Astrocyte (in vitro differentiated cells and primary cell): ENCODE data around the gene LRRTM4. TPM values are rescaled to one million over a fixed set of nuclear protein-coding genes. Genes with fewer than 3 reads are reported as not detected.

Source experiments
- DNase-seq: peaks from one replicate; pipeline ENCODE4 v3.0.0-alpha.2; 2010; ENCODE audit warnings: low read depth
- FAIRE-seq: peaks from 2 replicates; lab custom pipeline; 2011; peaks lifted over from hg19 to GRCh38; lab: Jason Lieb, UNC
- H2AFZ ChIP-seq: 2 replicates; pipeline ENCODE4 v1.6.0; 2012; ENCODE audit warnings: low read depth, low read length, inconsistent platforms
- H3K27ac ChIP-seq: 2 replicates; pipeline ENCODE4 v1.5.1; 2011; ENCODE audit warnings: low read depth, low read length, inconsistent platforms
- H3K27me3 ChIP-seq: 2 replicates; pipeline ENCODE4 v1.6.0; 2011; ENCODE audit warnings: low read length, inconsistent platforms; ENCODE audit not compliant: insufficient read depth
- H3K36me3 ChIP-seq: 2 replicates; pipeline ENCODE4 v1.5.1; 2011; ENCODE audit warnings: low read length, inconsistent platforms; ENCODE audit not compliant: insufficient read depth
- H3K4me1 ChIP-seq: 2 replicates; pipeline ENCODE4 v1.5.1; 2011; ENCODE audit warnings: low read length, inconsistent platforms; ENCODE audit not compliant: insufficient read depth
- H3K4me2 ChIP-seq: 2 replicates; pipeline ENCODE4 v1.6.0; 2012; ENCODE audit warnings: low read length, inconsistent platforms
- H3K4me3 ChIP-seq: 2 replicates; pipeline ENCODE4 v1.5.1; 2011; ENCODE audit warnings: low read depth, mild to moderate bottlenecking, low read length, inconsistent platforms; ENCODE audit not compliant: insufficient read depth
- H3K79me2 ChIP-seq: 2 replicates; pipeline ENCODE4 v1.6.0; 2012; ENCODE audit warnings: mild to moderate bottlenecking, low read length, inconsistent platforms; ENCODE audit not compliant: insufficient read depth
- H3K9ac ChIP-seq: 2 replicates; pipeline ENCODE4 v1.6.0; 2012; ENCODE audit warnings: mild to moderate bottlenecking, low read length, inconsistent platforms
- H3K9me3 ChIP-seq: 2 replicates; pipeline ENCODE4 v1.5.1; 2012; ENCODE audit warnings: low read depth, mild to moderate bottlenecking, low read length, inconsistent platforms; ENCODE audit not compliant: insufficient read depth
- H4K20me1 ChIP-seq: 2 replicates; pipeline ENCODE4 v1.6.0; 2012; ENCODE audit warnings: low read length, inconsistent platforms; ENCODE audit not compliant: insufficient read depth
- H3K27ac Mint-ChIP-seq: one replicate; pipeline ENCODE4 v1.8.0; 2021; ENCODE audit warnings: mild to moderate bottlenecking, mixed read lengths; ENCODE audit not compliant: unreplicated experiment
- H3K27me3 Mint-ChIP-seq: one replicate; pipeline ENCODE4 v1.8.0; 2021; ENCODE audit warnings: low read depth, mixed read lengths; ENCODE audit not compliant: unreplicated experiment
- H3K36me3 Mint-ChIP-seq: one replicate; pipeline ENCODE4 v1.8.0; 2021; ENCODE audit warnings: low read depth, mixed read lengths; ENCODE audit not compliant: unreplicated experiment
- H3K4me1 Mint-ChIP-seq: one replicate; pipeline ENCODE4 v1.8.0; 2021; ENCODE audit warnings: low read depth, mixed read lengths; ENCODE audit not compliant: unreplicated experiment
- H3K4me3 Mint-ChIP-seq: one replicate; pipeline ENCODE4 v1.8.0; 2021; ENCODE audit warnings: mild to moderate bottlenecking, moderate library complexity, mixed read lengths; ENCODE audit not compliant: unreplicated experiment
- H3K9me3 Mint-ChIP-seq: one replicate; pipeline ENCODE4 v1.8.0; 2021; ENCODE audit warnings: mild to moderate bottlenecking, mixed read lengths; ENCODE audit not compliant: unreplicated experiment
- CTCF ChIP-seq: IDR thresholded peaks from 2 replicates; pipeline ENCODE4 v1.5.1; 2011; ENCODE audit warnings: low read depth, mild to moderate bottlenecking, inconsistent platforms, low read length, moderate library complexity; ENCODE audit not compliant: insufficient read depth
- EZH2 ChIP-seq: IDR thresholded peaks from 2 replicates; pipeline ENCODE4 v1.6.1; 2012; ENCODE audit warnings: mild to moderate bottlenecking, low read length, inconsistent platforms; ENCODE audit not compliant: insufficient read depth
- total RNA-seq: library from RNA; stranded (reverse); gene quantifications from 2 replicates; pipeline ENCODE4 v1.2.1, GENCODE V29; 2021

The LRRTM4 gene
- total RNA-seq, 1 donor from 2014 or later: 0.59 TPM

- no peak overlapping the region for H3K4me3 Mint-ChIP-seq
- Histone ChIP-seq H4K20me1 (no peaks in the 10 kb centered on the region), H3K36me3 (no peaks in the 10 kb centered on the region), H3K79me2 (no peaks in the 10 kb centered on the region), H3K4me3 (no peak overlapping the region), H2AFZ (no peak overlapping the region), H3K27ac (no peak overlapping the region), H3K9ac (no peak overlapping the region), H3K4me2 (no peak overlapping the region), H3K9me3 (no peaks in the 10 kb centered on the region), H3K27me3 (no peaks in the 10 kb centered on the region), H3K4me1 (no peaks in the 10 kb centered on the region)
- H3K27me3 Mint-ChIP-seq: no peaks in the 10 kb centered on the region
- peaks cover 2% of the 10 kb centered on the region for H3K4me1 Mint-ChIP-seq
- no peaks in the 10 kb centered on the region for H3K9me3 Mint-ChIP-seq
- TF ChIP-seq EZH2: no peak
- no peak for TF ChIP-seq CTCF
- no peak overlapping the region for H3K27ac Mint-ChIP-seq
- DNase-seq: no peak
- no peak for FAIRE-seq
- H3K36me3 Mint-ChIP-seq: no peaks in the 10 kb centered on the region
These were observed 769.7 kb downstream of the LRRTM4 start for GRCh38 chr2:76752506-76752905.

- Histone ChIP-seq H3K36me3 (no peaks in the 10 kb centered on the region), H3K9ac (no peak overlapping the region), H3K79me2 (no peaks in the 10 kb centered on the region), H3K9me3 (no peaks in the 10 kb centered on the region), H3K27me3 (no peaks in the 10 kb centered on the region), H3K4me1 (no peaks in the 10 kb centered on the region), H3K27ac (no peak overlapping the region), H3K4me3 (no peak overlapping the region), H4K20me1 (no peaks in the 10 kb centered on the region), H2AFZ (no peak overlapping the region), H3K4me2 (no peak overlapping the region)
- no peaks in the 10 kb centered on the region for H3K9me3 Mint-ChIP-seq
- no peak overlapping the region for H3K4me3 Mint-ChIP-seq
- H3K27ac Mint-ChIP-seq: no peak overlapping the region
- no peak for FAIRE-seq
- H3K4me1 Mint-ChIP-seq: peaks cover 2% of the 10 kb centered on the region
- no peak for DNase-seq
- no peaks in the 10 kb centered on the region for H3K36me3 Mint-ChIP-seq
- no peaks in the 10 kb centered on the region for H3K27me3 Mint-ChIP-seq
- no peak for TF ChIP-seq EZH2
- no peak for TF ChIP-seq CTCF
These were observed 772.3 kb downstream of the LRRTM4 start for GRCh38 chr2:76749858-76750257.

- H3K4me1 Mint-ChIP-seq: peaks cover 2% of the 10 kb centered on the region
- H3K9me3 ChIP-seq: no peaks in the 10 kb centered on the region
- H3K79me2 ChIP-seq: no peaks in the 10 kb centered on the region
- H3K36me3 Mint-ChIP-seq: no peaks in the 10 kb centered on the region
- no peak overlapping the region for H2AFZ ChIP-seq
- no peaks in the 10 kb centered on the region for H3K36me3 ChIP-seq
- no peaks in the 10 kb centered on the region for H3K9me3 Mint-ChIP-seq
- no peak overlapping the region for H3K9ac ChIP-seq
- no peak for DNase-seq
- no peak overlapping the region for H3K4me3 ChIP-seq
- no peak overlapping the region for H3K4me2 ChIP-seq
- no peaks in the 10 kb centered on the region for H3K27me3 ChIP-seq
- H3K4me1 ChIP-seq: no peaks in the 10 kb centered on the region
- TF ChIP-seq CTCF: no peak
- TF ChIP-seq EZH2: no peak
- H3K27ac ChIP-seq: no peak overlapping the region
- H3K27ac Mint-ChIP-seq: no peak overlapping the region
- H3K27me3 Mint-ChIP-seq: no peaks in the 10 kb centered on the region
- no peak overlapping the region for H3K4me3 Mint-ChIP-seq
- FAIRE-seq: no peak
- H4K20me1 ChIP-seq: no peaks in the 10 kb centered on the region
These were observed 773.4 kb downstream of the LRRTM4 start for GRCh38 chr2:76748581-76749296.
